Measurements from ENCODE around the gene HSPA1A. TPM values are rescaled to one million over a fixed set of nuclear protein-coding genes. Genes with fewer than 3 reads are reported as not detected.

Gene HSPA1A
- total RNA-seq: 100 to 1,000 TPM; 160 to 262 TPM

GRCh38 chr6:31815025-31815838, at the start of gene HSPA1A, which contains the start of gene HSPA1L:
HSPA1A (plus strand) TSS chr6:31815543; CDS start chr6:31815757, 214 bp downstream.
HSPA1L (minus strand) TSS chr6:31815283; CDS start chr6:31811972, 3,311 bp downstream.
- Mint-ChIP-seq H3K4me1 (ENCODE audit: low read depth in 2 of 2) (peaks cover 40 to 58% of the 10 kb centered on the region in 2 donors), H3K4me3 (peak within 1 kb of the TSS; percentile 92), H3K36me3 (peaks cover 8% of the 10 kb centered on the region), H3K9me3 (no peaks in the 10 kb centered on the region), H3K27ac (peak within 1 kb of the TSS; percentile 99 to 100), H3K27me3 (no peaks in the 10 kb centered on the region)
- DNase-seq (ENCODE audit: low spot score) (peak; percentile 93), ATAC-seq (peak; percentile 73 to 78)

GRCh38 chr6:31765559-31765909, 49.8 kb upstream of the HSPA1A start:
- no peaks in the 10 kb centered on the region for H3K9me3 Mint-ChIP-seq
- DNase-seq (ENCODE audit: low spot score): no peak
- H3K27ac Mint-ChIP-seq: no peak overlapping the region
- no peaks in the 10 kb centered on the region for H3K36me3 Mint-ChIP-seq
- no peak overlapping the region for H3K4me3 Mint-ChIP-seq
- no peak for ATAC-seq
- H3K27me3 Mint-ChIP-seq: no peaks in the 10 kb centered on the region
- peaks cover 7 to 15% of the 10 kb centered on the region in 2 donors for H3K4me1 Mint-ChIP-seq (ENCODE audit: low read depth in 2 of 2)

GRCh38 chr6:31765910-31766794, 49.2 kb upstream of the HSPA1A start:
- ATAC-seq (no peak), DNase-seq (ENCODE audit: low spot score) (no peak)
- Mint-ChIP-seq H3K4me3 (no peak overlapping the region), H3K4me1 (ENCODE audit: low read depth in 2 of 2) (peaks cover 8 to 13% of the 10 kb centered on the region in 2 donors), H3K27me3 (no peaks in the 10 kb centered on the region), H3K27ac (no peak overlapping the region), H3K9me3 (no peaks in the 10 kb centered on the region), H3K36me3 (no peaks in the 10 kb centered on the region)

GRCh38 chr6:31767096-31767645, 48.2 kb upstream of the HSPA1A start:
- no peak overlapping the region for H3K27ac Mint-ChIP-seq
- no peaks in the 10 kb centered on the region for H3K36me3 Mint-ChIP-seq
- peaks cover 12 to 15% of the 10 kb centered on the region in 2 donors for H3K4me1 Mint-ChIP-seq (ENCODE audit: low read depth in 2 of 2)
- H3K9me3 Mint-ChIP-seq: no peaks in the 10 kb centered on the region
- DNase-seq (ENCODE audit: low spot score): no peak
- no peak overlapping the region for H3K4me3 Mint-ChIP-seq
- H3K27me3 Mint-ChIP-seq: no peaks in the 10 kb centered on the region
- no peak for ATAC-seq

GRCh38 chr6:31768363-31769257, 46.7 kb upstream of the HSPA1A start:
- H3K36me3 Mint-ChIP-seq: no peaks in the 10 kb centered on the region
- no peaks in the 10 kb centered on the region for H3K9me3 Mint-ChIP-seq
- no peak overlapping the region for H3K27ac Mint-ChIP-seq
- DNase-seq (ENCODE audit: low spot score) (no peak), ATAC-seq (no peak)
- H3K27me3 Mint-ChIP-seq: no peaks in the 10 kb centered on the region
- no peak overlapping the region for H3K4me3 Mint-ChIP-seq
- H3K4me1 Mint-ChIP-seq (ENCODE audit: low read depth in 2 of 2): peaks cover 17% of the 10 kb centered on the region in 2 donors

- Mint-ChIP-seq H3K4me3 (no peak overlapping the region), H3K4me1 (ENCODE audit: low read depth in 2 of 2) (peaks cover 17% of the 10 kb centered on the region in 2 donors), H3K9me3 (no peaks in the 10 kb centered on the region), H3K36me3 (no peaks in the 10 kb centered on the region), H3K27me3 (no peaks in the 10 kb centered on the region), H3K27ac (peak overlapping the region; percentile 50 to 65)
- peak; percentile 83 for DNase-seq (ENCODE audit: low spot score)
- ATAC-seq: peak; percentile 85 to 91
Observed at GRCh38 chr6:31769684-31770371, 45.5 kb upstream of the HSPA1A start.

GRCh38 chr6:31770860-31771259, 44.5 kb upstream of the HSPA1A start:
- Mint-ChIP-seq H3K4me1 (ENCODE audit: low read depth in 2 of 2) (peaks cover 17 to 19% of the 10 kb centered on the region in 2 donors), H3K9me3 (no peaks in the 10 kb centered on the region), H3K4me3 (no peak overlapping the region), H3K36me3 (no peaks in the 10 kb centered on the region), H3K27me3 (no peaks in the 10 kb centered on the region), H3K27ac (no peak overlapping the region)
- no peak for DNase-seq (ENCODE audit: low spot score)
- ATAC-seq: no peak

GRCh38 chr6:31771992-31772358, 43.4 kb upstream of the HSPA1A start:
- DNase-seq (ENCODE audit: low spot score): no peak
- no peak overlapping the region for H3K4me3 Mint-ChIP-seq
- no peaks in the 10 kb centered on the region for H3K27me3 Mint-ChIP-seq
- no peaks in the 10 kb centered on the region for H3K9me3 Mint-ChIP-seq
- peaks cover 23 to 24% of the 10 kb centered on the region in 2 donors for H3K4me1 Mint-ChIP-seq (ENCODE audit: low read depth in 2 of 2)
- no peak for ATAC-seq
- no peak overlapping the region for H3K27ac Mint-ChIP-seq
- H3K36me3 Mint-ChIP-seq: no peaks in the 10 kb centered on the region

- DNase-seq (ENCODE audit: low spot score) (no peak), ATAC-seq (no peak)
- Mint-ChIP-seq H3K27ac (peak overlapping the region in 1 of 2 donors; percentile 79), H3K9me3 (no peaks in the 10 kb centered on the region), H3K27me3 (no peaks in the 10 kb centered on the region), H3K36me3 (no peaks in the 10 kb centered on the region), H3K4me1 (ENCODE audit: low read depth in 2 of 2) (peaks cover 23 to 24% of the 10 kb centered on the region in 2 donors), H3K4me3 (no peak overlapping the region)
Observed at GRCh38 chr6:31775184-31775583, 40.2 kb upstream of the HSPA1A start.

- Mint-ChIP-seq H3K9me3 (no peaks in the 10 kb centered on the region), H3K27ac (peak overlapping the region in 1 of 2 donors; percentile 79), H3K27me3 (no peaks in the 10 kb centered on the region), H3K4me3 (peak overlapping the region; percentile 16), H3K4me1 (ENCODE audit: low read depth in 2 of 2) (peaks cover 23 to 24% of the 10 kb centered on the region in 2 donors), H3K36me3 (no peaks in the 10 kb centered on the region)
- ATAC-seq (no peak), DNase-seq (ENCODE audit: low spot score) (no peak)
Observed at GRCh38 chr6:31775633-31776484, 39.5 kb upstream of the HSPA1A start.

- Mint-ChIP-seq H3K9me3 (no peaks in the 10 kb centered on the region), H3K27me3 (no peaks in the 10 kb centered on the region), H3K27ac (peak overlapping the region in 1 of 2 donors; percentile 79), H3K4me3 (peak overlapping the region; percentile 16), H3K4me1 (ENCODE audit: low read depth in 2 of 2) (peaks cover 18 to 19% of the 10 kb centered on the region in 2 donors), H3K36me3 (no peaks in the 10 kb centered on the region)
- ATAC-seq: no peak
- no peak for DNase-seq (ENCODE audit: low spot score)
Observed at GRCh38 chr6:31776485-31776988, 38.8 kb upstream of the HSPA1A start.
